RWPE1 (cell line): ENCODE results near the gene ARMC2.

Source experiments
- CTCF ChIA-PET: fragments of 350-600 bp; sonication (Branson Sonifier 250); formaldehyde crosslinking; extraction: SDS; loops from one replicate; lab custom pipeline; 2021; lab: Yijun Ruan, JAX
- POLR2A ChIA-PET: fragments of 400-600 bp; formaldehyde crosslinking; extraction: SDS; loops from one replicate; lab custom pipeline; 2020; ENCODE audit warnings: antibody characterized with exemption; ENCODE audit not compliant: low non-redundant PET; lab: Yijun Ruan, JAX
- DNase-seq: peaks from one replicate; pipeline ENCODE4 v3.0.0; 2012; ENCODE audit warnings: low spot score
- H3K27ac ChIP-seq: fragments of 450-650 bp; 2 replicates; pipeline ENCODE4 v1.5.1; 2017
- TF ChIP-seq, protein P1 (sequence below): fragments of 450-650 bp; conservative IDR thresholded peaks from 2 replicates; pipeline ENCODE4 v1.5.1; 2017; ENCODE audit warnings: low read depth, mild to moderate bottlenecking

The ARMC2 gene

DNA sequence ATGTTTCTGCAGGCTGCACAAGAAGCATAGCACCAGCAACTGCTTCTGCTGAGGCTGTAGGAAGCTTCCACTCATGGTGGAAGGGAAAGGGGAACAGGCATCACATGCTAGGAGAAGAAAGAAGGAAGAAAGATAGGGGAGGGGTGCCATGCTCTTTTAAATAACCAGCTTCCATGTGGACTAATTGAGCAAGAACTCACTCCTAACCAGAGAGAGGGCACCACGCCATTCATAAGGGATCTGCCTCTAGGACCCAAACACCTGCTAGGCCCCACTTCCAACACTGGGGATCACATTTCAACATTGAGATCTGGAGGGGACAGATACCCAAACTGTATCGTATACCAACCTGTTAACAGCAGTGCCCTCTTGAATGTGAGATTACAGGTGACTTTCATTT is 46.9 kb upstream of the ARMC2 start:
- no peak for DNase-seq
- TF ChIP-seq, protein P1, sequence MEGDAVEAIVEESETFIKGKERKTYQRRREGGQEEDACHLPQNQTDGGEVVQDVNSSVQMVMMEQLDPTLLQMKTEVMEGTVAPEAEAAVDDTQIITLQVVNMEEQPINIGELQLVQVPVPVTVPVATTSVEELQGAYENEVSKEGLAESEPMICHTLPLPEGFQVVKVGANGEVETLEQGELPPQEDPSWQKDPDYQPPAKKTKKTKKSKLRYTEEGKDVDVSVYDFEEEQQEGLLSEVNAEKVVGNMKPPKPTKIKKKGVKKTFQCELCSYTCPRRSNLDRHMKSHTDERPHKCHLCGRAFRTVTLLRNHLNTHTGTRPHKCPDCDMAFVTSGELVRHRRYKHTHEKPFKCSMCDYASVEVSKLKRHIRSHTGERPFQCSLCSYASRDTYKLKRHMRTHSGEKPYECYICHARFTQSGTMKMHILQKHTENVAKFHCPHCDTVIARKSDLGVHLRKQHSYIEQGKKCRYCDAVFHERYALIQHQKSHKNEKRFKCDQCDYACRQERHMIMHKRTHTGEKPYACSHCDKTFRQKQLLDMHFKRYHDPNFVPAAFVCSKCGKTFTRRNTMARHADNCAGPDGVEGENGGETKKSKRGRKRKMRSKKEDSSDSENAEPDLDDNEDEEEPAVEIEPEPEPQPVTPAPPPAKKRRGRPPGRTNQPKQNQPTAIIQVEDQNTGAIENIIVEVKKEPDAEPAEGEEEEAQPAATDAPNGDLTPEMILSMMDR, result no peak
- ChIA-PET CTCF (no interaction called here), POLR2A (no interaction called here)
- H3K27ac ChIP-seq, result no peak overlapping the region

DNA sequence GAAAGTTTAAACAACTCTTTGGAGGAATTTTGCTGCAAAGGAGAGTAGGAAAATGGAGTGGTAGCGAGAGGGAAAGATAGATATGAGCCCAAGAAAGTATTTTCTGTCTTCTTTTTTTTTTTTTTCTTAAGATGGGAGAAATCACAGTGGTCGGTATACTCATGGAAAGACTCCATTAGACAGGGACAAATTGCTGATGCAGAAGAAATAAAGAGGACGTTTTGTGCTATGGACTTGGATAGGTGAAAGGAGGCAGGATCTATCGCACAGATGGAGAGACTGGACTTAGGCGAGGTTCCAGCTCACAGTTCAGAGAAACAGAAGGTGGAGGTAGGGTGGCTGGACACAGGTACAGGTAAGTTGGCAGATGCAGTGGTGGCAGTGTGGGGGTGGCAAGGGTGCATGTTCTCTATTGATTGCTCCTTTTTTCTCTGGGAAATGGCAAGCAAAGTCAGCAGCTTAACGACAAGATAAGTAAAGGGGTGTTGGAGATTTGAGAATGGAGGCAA is 44.2 kb upstream of the ARMC2 start:
- POLR2A ChIA-PET, result no interaction called here
- DNase-seq, result no peak
- TF ChIP-seq, protein P1, result no peak
- CTCF ChIA-PET, result no interaction called here
- no peak overlapping the region for H3K27ac ChIP-seq

DNA sequence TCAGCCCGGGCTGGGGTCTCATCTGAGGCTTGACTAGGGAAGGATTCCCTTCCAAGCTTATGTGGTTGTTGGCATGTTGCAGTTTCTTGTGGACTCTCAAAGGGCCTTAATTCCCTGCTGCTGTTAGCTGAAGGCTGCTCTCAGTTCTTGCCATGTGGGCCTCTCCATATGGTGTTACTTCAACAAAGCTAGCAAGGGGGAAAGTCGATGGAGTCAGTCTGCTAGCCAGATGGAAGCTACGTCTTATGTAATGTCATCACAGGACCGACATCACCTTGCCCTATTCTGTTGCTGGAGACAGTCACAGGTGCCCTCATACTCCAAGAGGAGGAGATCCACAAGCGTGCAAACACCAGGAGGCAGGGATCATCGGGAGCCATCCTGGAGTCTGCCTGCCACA is 43.3 kb upstream of the ARMC2 start:
- no peak for DNase-seq
- POLR2A ChIA-PET, result no interaction called here
- no peak overlapping the region for H3K27ac ChIP-seq
- TF ChIP-seq, protein P1, result no peak
- CTCF ChIA-PET, result interaction anchor here (0.6 kb wide), 1 partner anchor 113 kb away, joined by 3 read pairs; no protein-coding TSS in a partner anchor

DNA sequence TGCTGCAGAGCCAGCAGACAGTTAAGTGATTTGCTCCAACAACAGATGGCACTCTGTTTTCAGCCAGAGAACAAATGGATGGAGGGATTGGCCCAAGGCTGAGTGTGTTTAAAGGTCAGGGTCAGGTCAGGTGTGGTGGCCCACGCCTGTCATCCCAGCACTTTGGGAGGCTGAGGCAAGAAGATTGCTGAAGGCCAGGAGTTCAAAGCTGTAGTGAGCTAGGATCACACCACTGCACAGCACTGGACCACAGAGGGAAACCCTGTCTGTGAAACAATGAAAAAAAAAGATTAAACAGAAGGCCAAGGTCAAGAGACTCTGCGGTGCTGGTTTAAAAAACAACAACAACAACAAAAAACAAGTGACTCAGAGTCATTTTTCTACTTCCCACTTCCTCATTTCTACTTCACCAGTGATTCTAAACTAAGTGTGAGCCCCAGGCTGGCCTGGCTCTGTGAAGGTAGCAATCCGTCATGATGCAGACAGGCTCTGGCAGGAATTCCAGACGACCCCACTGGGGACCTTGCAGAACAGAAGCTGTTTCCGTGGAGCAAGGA is 42.5 kb upstream of the ARMC2 start:
- CTCF ChIA-PET, result no interaction called here
- TF ChIP-seq, protein P1, result no peak

DNA sequence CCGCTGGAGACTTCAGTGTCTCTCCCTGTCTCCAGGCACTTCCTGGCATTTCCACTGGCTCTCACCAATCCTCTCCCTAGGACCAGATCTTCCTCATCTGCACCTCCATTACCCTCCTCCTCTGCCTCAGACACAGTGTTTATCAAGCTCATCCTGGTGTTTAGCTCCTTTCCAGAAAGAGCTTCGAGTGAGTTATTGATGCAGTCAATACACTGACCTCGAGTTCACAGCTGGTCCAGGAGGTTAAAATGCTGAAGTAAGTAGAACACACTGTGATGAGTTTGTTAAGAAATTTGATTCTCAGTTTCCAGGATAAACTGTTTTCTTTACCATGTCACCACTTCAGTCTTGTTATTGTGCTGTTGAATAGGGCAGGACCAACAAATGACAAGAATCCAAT is 42.1 kb upstream of the ARMC2 start:
- no peak overlapping the region for H3K27ac ChIP-seq
- ChIA-PET CTCF (no interaction called here), POLR2A (no interaction called here)

More for the DNA sequence above, 42.5 kb upstream of the ARMC2 start:
- POLR2A ChIA-PET, result no interaction called here
- DNase-seq, result no peak
- H3K27ac ChIP-seq, result no peak overlapping the region

DNA sequence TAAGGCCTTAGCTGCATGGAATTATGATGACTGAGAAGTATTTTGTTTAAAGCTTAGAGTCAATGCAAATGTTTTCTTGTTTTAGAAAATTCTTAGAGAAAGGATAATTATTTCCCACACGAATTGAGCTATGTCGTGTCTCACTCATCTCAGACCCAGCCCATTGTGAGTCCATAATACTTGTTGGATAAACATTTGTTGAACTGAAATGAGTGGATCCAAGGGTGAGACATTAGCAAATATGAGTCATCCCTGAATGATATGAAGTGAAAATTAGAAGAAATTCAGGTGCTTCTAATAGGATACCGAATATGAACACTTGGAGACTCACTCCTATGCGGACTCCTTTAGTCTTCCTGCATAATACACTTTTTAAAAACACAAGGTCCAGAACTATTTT is 41.6 kb upstream of the ARMC2 start:
- ChIA-PET POLR2A (no interaction called here), CTCF (no interaction called here)
- no peak for DNase-seq
- TF ChIP-seq, protein P1, result no peak
- no peak overlapping the region for H3K27ac ChIP-seq

More for the DNA sequence above, 42.1 kb upstream of the ARMC2 start:
- DNase-seq, result no peak
- TF ChIP-seq, protein P1, result no peak
